Measurements from ENCODE around the gene AFF2.
A peak's percentile ranks its signal among the peaks of the same experiment; 100 is the strongest.
"Not testable (repeated sequence)": the region's sequence is repeated elsewhere in the genome, so short reads cannot be mapped to it uniquely, and the experiment has no call there.

The AFF2 gene

GRCh38 chrX:148872881-148873280 lies 372.5 kb downstream of the AFF2 start:
- no peak for TF ChIP-seq TAF1 (IDR thresholded peaks at IDR 0.05; ENCODE audit: borderline replicate concordance, low read depth, low read length)
- no peak for TF ChIP-seq POLR2AphosphoS5 (IDR thresholded peaks at IDR 0.05; ENCODE audit: low read depth, low read length)
- no peak for TF ChIP-seq POLR2A (IDR thresholded peaks at IDR 0.05; ENCODE audit: low read depth, low read length)
- FAIRE-seq (no peak), DNase-seq (ENCODE audit: insufficient read length) (no peak)

- no peak for TF ChIP-seq POLR2A (IDR thresholded peaks at IDR 0.05; ENCODE audit: low read depth, low read length)
- TF ChIP-seq TAF1 (IDR thresholded peaks at IDR 0.05; ENCODE audit: borderline replicate concordance, low read depth, low read length) = no peak
- no peak for TF ChIP-seq POLR2AphosphoS5 (IDR thresholded peaks at IDR 0.05; ENCODE audit: low read depth, low read length)
- DNase-seq (ENCODE audit: insufficient read length) = no peak
- peak; percentile 5 for FAIRE-seq
Measured at GRCh38 chrX:148874636-148875246, 374.3 kb downstream of the AFF2 start.

GRCh38 chrX:148878371-148878770 lies 378.0 kb downstream of the AFF2 start:
- no peak for TF ChIP-seq TAF1 (IDR thresholded peaks at IDR 0.05; ENCODE audit: borderline replicate concordance, low read depth, low read length)
- TF ChIP-seq POLR2AphosphoS5 (IDR thresholded peaks at IDR 0.05; ENCODE audit: low read depth, low read length) = no peak
- TF ChIP-seq POLR2A (IDR thresholded peaks at IDR 0.05; ENCODE audit: low read depth, low read length) = no peak
- DNase-seq (ENCODE audit: insufficient read length) (no peak), FAIRE-seq (no peak)

- no peak for TF ChIP-seq POLR2A (IDR thresholded peaks at IDR 0.05; ENCODE audit: low read depth, low read length)
- TF ChIP-seq POLR2AphosphoS5 (IDR thresholded peaks at IDR 0.05; ENCODE audit: low read depth, low read length) = no peak
- no peak for TF ChIP-seq TAF1 (IDR thresholded peaks at IDR 0.05; ENCODE audit: borderline replicate concordance, low read depth, low read length)
- no peak for DNase-seq (ENCODE audit: insufficient read length)
- no peak for FAIRE-seq
Measured at GRCh38 chrX:148885203-148885602, 384.8 kb downstream of the AFF2 start.

GRCh38 chrX:148893395-148893794 lies 393.0 kb downstream of the AFF2 start:
- TF ChIP-seq POLR2A (IDR thresholded peaks at IDR 0.05; ENCODE audit: low read depth, low read length) (no peak), TAF1 (IDR thresholded peaks at IDR 0.05; ENCODE audit: borderline replicate concordance, low read depth, low read length) (no peak), POLR2AphosphoS5 (IDR thresholded peaks at IDR 0.05; ENCODE audit: low read depth, low read length) (no peak)
- DNase-seq (ENCODE audit: insufficient read length) (no peak), FAIRE-seq (no peak)

GRCh38 chrX:148902581-148902980 lies 402.2 kb downstream of the AFF2 start:
- TF ChIP-seq TAF1 (IDR thresholded peaks at IDR 0.05; ENCODE audit: borderline replicate concordance, low read depth, low read length) (no peak), POLR2A (IDR thresholded peaks at IDR 0.05; ENCODE audit: low read depth, low read length) (no peak), POLR2AphosphoS5 (IDR thresholded peaks at IDR 0.05; ENCODE audit: low read depth, low read length) (no peak)
- no peak for FAIRE-seq
- no peak for DNase-seq (ENCODE audit: insufficient read length)

GRCh38 chrX:148903176-148903575 lies 402.8 kb downstream of the AFF2 start:
- DNase-seq (ENCODE audit: insufficient read length) (no peak), FAIRE-seq (no peak)
- no peak for TF ChIP-seq POLR2AphosphoS5 (IDR thresholded peaks at IDR 0.05; ENCODE audit: low read depth, low read length)
- TF ChIP-seq TAF1 (IDR thresholded peaks at IDR 0.05; ENCODE audit: borderline replicate concordance, low read depth, low read length) = no peak
- no peak for TF ChIP-seq POLR2A (IDR thresholded peaks at IDR 0.05; ENCODE audit: low read depth, low read length)

- no peak for TF ChIP-seq POLR2AphosphoS5 (IDR thresholded peaks at IDR 0.05; ENCODE audit: low read depth, low read length)
- no peak for TF ChIP-seq POLR2A (IDR thresholded peaks at IDR 0.05; ENCODE audit: low read depth, low read length)
- no peak for TF ChIP-seq TAF1 (IDR thresholded peaks at IDR 0.05; ENCODE audit: borderline replicate concordance, low read depth, low read length)
- FAIRE-seq = no peak
- DNase-seq (ENCODE audit: insufficient read length) = no peak
Measured at GRCh38 chrX:148904421-148905111, 404.1 kb downstream of the AFF2 start.

- TF ChIP-seq POLR2A (IDR thresholded peaks at IDR 0.05; ENCODE audit: low read depth, low read length) (no peak), TAF1 (IDR thresholded peaks at IDR 0.05; ENCODE audit: borderline replicate concordance, low read depth, low read length) (no peak)
- no peak for DNase-seq (ENCODE audit: insufficient read length)
- FAIRE-seq = no peak
Measured at GRCh38 chrX:148905400-148905799, 405.0 kb downstream of the AFF2 start.

GRCh38 chrX:148906628-148907027 lies 406.2 kb downstream of the AFF2 start:
- not testable (repeated sequence) for FAIRE-seq; DNase-seq (ENCODE audit: insufficient read length)

- TF ChIP-seq TAF1 (IDR thresholded peaks at IDR 0.05; ENCODE audit: borderline replicate concordance, low read depth, low read length) = no peak
- TF ChIP-seq POLR2A (IDR thresholded peaks at IDR 0.05; ENCODE audit: low read depth, low read length) = no peak
- TF ChIP-seq POLR2AphosphoS5 (IDR thresholded peaks at IDR 0.05; ENCODE audit: low read depth, low read length) = no peak
- FAIRE-seq (no peak), DNase-seq (ENCODE audit: insufficient read length) (no peak)
Measured at GRCh38 chrX:148909758-148910157, 409.3 kb downstream of the AFF2 start.

- DNase-seq (ENCODE audit: insufficient read length) (no peak), FAIRE-seq (no peak)
- TF ChIP-seq POLR2AphosphoS5 (IDR thresholded peaks at IDR 0.05; ENCODE audit: low read depth, low read length) (no peak), POLR2A (IDR thresholded peaks at IDR 0.05; ENCODE audit: low read depth, low read length) (no peak), TAF1 (IDR thresholded peaks at IDR 0.05; ENCODE audit: borderline replicate concordance, low read depth, low read length) (no peak)
Measured at GRCh38 chrX:148913971-148914370, 413.6 kb downstream of the AFF2 start.

All from GM12892 (cell line).